Activated T-helper 1 cell treated with anti-CD3 and anti-CD28 coated beads, Interleukin-2, amount 50 U/mL, for 16 hours (primary cell): ENCODE results near the gene MCM5.
"Not testable (repeated sequence)": the region's sequence is repeated elsewhere in the genome, so short reads cannot be mapped to it uniquely, and the experiment has no call there.

ENCODE experiments used
- DNase-seq, 2 donors: peaks; one replicate each; pipeline ENCODE4 v3.0.0-alpha.2; 2020; ENCODE audit warnings: low read depth in 1 of 2, low spot score in 1 of 2

Gene MCM5

DNA sequence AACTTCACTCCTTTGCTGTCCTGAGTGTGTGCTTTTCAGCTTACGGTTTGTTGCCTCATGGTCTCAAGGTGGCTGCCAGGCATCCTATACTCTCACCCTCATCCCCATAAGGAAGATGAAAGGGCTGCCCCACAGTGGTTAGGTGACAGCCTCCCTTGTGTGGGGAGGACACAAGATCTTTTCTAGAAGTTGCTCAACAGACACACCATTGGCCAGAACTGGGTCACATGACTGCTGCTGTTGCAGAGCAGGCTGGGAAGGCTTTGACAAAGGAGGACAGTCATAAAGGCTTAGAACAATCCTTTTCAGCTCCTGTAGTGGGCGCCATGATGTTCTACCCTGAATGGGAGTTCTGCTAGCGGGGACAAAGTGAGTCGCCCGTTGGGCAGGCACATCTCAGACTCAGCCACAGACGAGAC is 71.0 kb downstream of the MCM5 start:
- DNase-seq, result no peak

DNA sequence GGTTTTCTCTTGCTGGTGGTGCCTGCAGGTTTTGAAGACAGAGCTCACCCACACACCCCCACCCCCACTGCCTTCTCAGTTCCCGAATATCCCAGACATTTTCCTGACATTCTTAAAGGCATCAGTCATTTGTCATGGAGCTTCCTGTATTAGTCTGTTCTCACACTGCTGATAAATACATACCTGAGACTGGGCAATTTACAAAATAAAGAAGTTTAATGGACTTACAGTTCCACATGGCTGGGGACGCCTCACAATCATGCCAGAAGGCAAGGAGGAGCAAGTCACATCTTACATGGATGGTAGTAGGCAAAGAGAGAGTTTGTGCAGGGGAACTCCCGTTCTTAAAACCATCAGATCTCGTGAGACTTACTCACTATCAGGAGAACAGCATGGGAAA is 71.6 kb downstream of the MCM5 start:
- DNase-seq, result not testable (repeated sequence)

DNA sequence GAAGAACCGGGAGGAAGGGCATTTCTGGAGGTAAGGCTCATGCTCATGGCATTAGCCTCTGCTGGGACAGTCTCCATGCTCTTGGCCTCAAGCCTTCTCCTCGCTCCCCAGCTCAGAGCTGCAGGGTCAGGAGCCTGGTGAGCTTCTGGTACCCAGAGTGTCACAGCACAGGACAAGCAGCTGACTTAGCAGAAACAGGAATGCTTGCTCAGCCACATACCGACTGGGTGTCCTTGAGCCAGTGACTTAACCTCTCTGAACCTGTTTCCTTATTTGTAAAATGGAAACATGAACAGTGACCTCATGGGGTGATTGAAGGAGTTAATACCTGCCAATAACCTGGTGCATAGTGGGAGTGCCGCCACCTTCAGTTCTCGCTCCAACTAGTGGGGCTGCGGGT is 72.5 kb downstream of the MCM5 start:
- DNase-seq, result no peak

DNA sequence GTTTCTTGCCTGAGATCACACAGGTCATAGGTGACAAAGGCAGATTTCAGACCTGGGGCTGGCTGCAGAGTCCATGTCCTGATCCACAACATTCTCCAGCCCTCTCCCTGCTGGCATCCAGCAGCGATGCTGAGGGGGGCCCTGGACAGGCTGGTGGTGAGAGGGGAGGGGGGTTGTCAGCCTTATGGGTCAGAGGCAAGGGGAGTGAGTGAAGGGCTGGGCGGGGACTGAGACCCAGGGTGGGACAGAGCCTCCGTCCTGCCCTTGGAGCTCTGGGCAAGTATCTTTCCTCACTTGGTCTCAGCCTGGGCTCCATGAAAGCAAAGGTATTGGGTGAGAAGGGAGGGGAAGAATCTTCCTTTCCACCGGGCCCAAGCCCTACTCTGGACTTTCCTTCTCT is 74.0 kb downstream of the MCM5 start:
- DNase-seq, result no peak
